ENCODE data around the gene FTO.

Gene FTO

GRCh38 chr16:53946746-53947386 lies 242.9 kb downstream of the FTO start:
- no peak for DNase-seq

GRCh38 chr16:53947642-53948041 lies 243.7 kb downstream of the FTO start:
- no peak for DNase-seq

- no peak for DNase-seq
Observed at GRCh38 chr16:53948326-53948725, 244.4 kb downstream of the FTO start.

GRCh38 chr16:53948734-53949430 lies 244.9 kb downstream of the FTO start:
- DNase-seq: no peak

- DNase-seq: no peak
Observed at GRCh38 chr16:53949715-53950410, 245.9 kb downstream of the FTO start.

GRCh38 chr16:53950677-53951076 lies 246.7 kb downstream of the FTO start:
- DNase-seq: no peak

- DNase-seq: no peak
Observed at GRCh38 chr16:53952215-53953208, 248.6 kb downstream of the FTO start.

GRCh38 chr16:53953336-53953735 lies 249.4 kb downstream of the FTO start:
- DNase-seq: no peak

GRCh38 chr16:53955221-53955875 lies 251.4 kb downstream of the FTO start:
- DNase-seq: no peak

GRCh38 chr16:53958341-53958880 lies 254.5 kb downstream of the FTO start:
- no peak for DNase-seq

GRCh38 chr16:53960050-53960812 lies 256.3 kb downstream of the FTO start:
- no peak for DNase-seq

- no peak for DNase-seq
Observed at GRCh38 chr16:53960954-53961616, 257.1 kb downstream of the FTO start.

GRCh38 chr16:53962041-53962440 lies 258.1 kb downstream of the FTO start:
- no peak for DNase-seq

GRCh38 chr16:53964145-53964790 lies 260.3 kb downstream of the FTO start:
- DNase-seq: no peak

- DNase-seq: no peak
Observed at GRCh38 chr16:53966821-53967571, 263.0 kb downstream of the FTO start.

GRCh38 chr16:53967572-53967971 lies 263.6 kb downstream of the FTO start:
- no peak for DNase-seq

GRCh38 chr16:53968454-53968853 lies 264.5 kb downstream of the FTO start:
- DNase-seq: no peak

GRCh38 chr16:53968896-53969295 lies 264.9 kb downstream of the FTO start:
- DNase-seq: no peak

- DNase-seq: no peak
Observed at GRCh38 chr16:53971616-53972015, 267.7 kb downstream of the FTO start.
